ENCODE measurements around the gene CDH22. TPM values are rescaled to one million over a fixed set of nuclear protein-coding genes. Genes with fewer than 3 reads are reported as not detected.

CDH22 gene
- polyA plus RNA-seq, 1 donor: 0.37 TPM

GRCh38 chr20:46296526-46297250 is 11.6 kb downstream of the CDH22 start:
- no peaks in the 10 kb centered on the region for H3K36me3 ChIP-seq (ENCODE audit: control insufficient read depth, insufficient read depth, low read length)
- no peak overlapping the region for H3K27ac ChIP-seq (ENCODE audit: low read length)
- no peak for DNase-seq
- H3K27me3 ChIP-seq (ENCODE audit: control insufficient read depth, insufficient read depth, low read length): peaks cover 26% of the 10 kb centered on the region
- no peak overlapping the region for H3K4me3 ChIP-seq (ENCODE audit: low read length)
- H3K4me1 ChIP-seq (ENCODE audit: control insufficient read depth, insufficient read depth, low read length): no peaks in the 10 kb centered on the region
- no peaks in the 10 kb centered on the region for H3K9me3 ChIP-seq (ENCODE audit: control insufficient read depth, low read depth, low read length)
- no CpG with 5 or more reads among the region's 12 CpGs for WGBS (ENCODE audit: insufficient coverage, low lambda C conversion rate)

- DNase-seq: no peak
- H3K9me3 ChIP-seq (ENCODE audit: control insufficient read depth, low read depth, low read length): no peaks in the 10 kb centered on the region
- H3K36me3 ChIP-seq (ENCODE audit: control insufficient read depth, insufficient read depth, low read length): no peaks in the 10 kb centered on the region
- H3K4me1 ChIP-seq (ENCODE audit: control insufficient read depth, insufficient read depth, low read length): no peaks in the 10 kb centered on the region
- no peak overlapping the region for H3K27ac ChIP-seq (ENCODE audit: low read length)
- H3K4me3 ChIP-seq (ENCODE audit: low read length): no peak overlapping the region
- WGBS (ENCODE audit: insufficient coverage, low lambda C conversion rate): no CpG with 5 or more reads among the region's 3 CpGs
- peaks cover 24% of the 10 kb centered on the region for H3K27me3 ChIP-seq (ENCODE audit: control insufficient read depth, insufficient read depth, low read length)
Observed at GRCh38 chr20:46293084-46293483, 15.2 kb downstream of the CDH22 start.

GRCh38 chr20:46291401-46291800 is 16.9 kb downstream of the CDH22 start:
- no peak overlapping the region for H3K27ac ChIP-seq (ENCODE audit: low read length)
- H3K36me3 ChIP-seq (ENCODE audit: control insufficient read depth, insufficient read depth, low read length): no peaks in the 10 kb centered on the region
- DNase-seq: no peak
- H3K9me3 ChIP-seq (ENCODE audit: control insufficient read depth, low read depth, low read length): no peaks in the 10 kb centered on the region
- H3K27me3 ChIP-seq (ENCODE audit: control insufficient read depth, insufficient read depth, low read length): peaks cover 17% of the 10 kb centered on the region
- no peaks in the 10 kb centered on the region for H3K4me1 ChIP-seq (ENCODE audit: control insufficient read depth, insufficient read depth, low read length)
- H3K4me3 ChIP-seq (ENCODE audit: low read length): no peak overlapping the region
- no CpG with 5 or more reads among the region's 8 CpGs for WGBS (ENCODE audit: insufficient coverage, low lambda C conversion rate)

- DNase-seq: no peak
- no peak overlapping the region for H3K4me3 ChIP-seq (ENCODE audit: low read length)
- H3K4me1 ChIP-seq (ENCODE audit: control insufficient read depth, insufficient read depth, low read length): no peaks in the 10 kb centered on the region
- H3K27ac ChIP-seq (ENCODE audit: low read length): no peak overlapping the region
- WGBS (ENCODE audit: insufficient coverage, low lambda C conversion rate): 80% methylated on average over 1 of the region's 5 CpGs
- no peaks in the 10 kb centered on the region for H3K9me3 ChIP-seq (ENCODE audit: control insufficient read depth, low read depth, low read length)
- no peaks in the 10 kb centered on the region for H3K36me3 ChIP-seq (ENCODE audit: control insufficient read depth, insufficient read depth, low read length)
- peaks cover 16% of the 10 kb centered on the region for H3K27me3 ChIP-seq (ENCODE audit: control insufficient read depth, insufficient read depth, low read length)
Observed at GRCh38 chr20:46289432-46289831, 18.9 kb downstream of the CDH22 start.

- Histone ChIP-seq H3K27me3 (ENCODE audit: control insufficient read depth, insufficient read depth, low read length) (peaks cover 18% of the 10 kb centered on the region), H3K4me3 (ENCODE audit: low read length) (no peak overlapping the region), H3K36me3 (ENCODE audit: control insufficient read depth, insufficient read depth, low read length) (no peaks in the 10 kb centered on the region), H3K4me1 (ENCODE audit: control insufficient read depth, insufficient read depth, low read length) (no peaks in the 10 kb centered on the region), H3K9me3 (ENCODE audit: control insufficient read depth, low read depth, low read length) (no peaks in the 10 kb centered on the region), H3K27ac (ENCODE audit: low read length) (no peak overlapping the region)
- WGBS (ENCODE audit: insufficient coverage, low lambda C conversion rate): 93% methylated on average over 3 of the region's 7 CpGs
- no peak for DNase-seq
Observed at GRCh38 chr20:46286977-46287376, 21.3 kb downstream of the CDH22 start.

GRCh38 chr20:46286382-46286781 is 21.9 kb downstream of the CDH22 start:
- no peak for DNase-seq
- H3K36me3 ChIP-seq (ENCODE audit: control insufficient read depth, insufficient read depth, low read length): no peaks in the 10 kb centered on the region
- WGBS (ENCODE audit: insufficient coverage, low lambda C conversion rate): no CpG with 5 or more reads among the region's 13 CpGs
- H3K27me3 ChIP-seq (ENCODE audit: control insufficient read depth, insufficient read depth, low read length): peaks cover 16% of the 10 kb centered on the region
- H3K4me1 ChIP-seq (ENCODE audit: control insufficient read depth, insufficient read depth, low read length): no peaks in the 10 kb centered on the region
- H3K27ac ChIP-seq (ENCODE audit: low read length): no peak overlapping the region
- H3K4me3 ChIP-seq (ENCODE audit: low read length): no peak overlapping the region
- H3K9me3 ChIP-seq (ENCODE audit: control insufficient read depth, low read depth, low read length): no peaks in the 10 kb centered on the region

- Histone ChIP-seq H3K27me3 (ENCODE audit: control insufficient read depth, insufficient read depth, low read length) (peaks cover 22% of the 10 kb centered on the region), H3K4me3 (ENCODE audit: low read length) (no peak overlapping the region), H3K9me3 (ENCODE audit: control insufficient read depth, low read depth, low read length) (no peaks in the 10 kb centered on the region), H3K36me3 (ENCODE audit: control insufficient read depth, insufficient read depth, low read length) (no peaks in the 10 kb centered on the region), H3K4me1 (ENCODE audit: control insufficient read depth, insufficient read depth, low read length) (no peaks in the 10 kb centered on the region), H3K27ac (ENCODE audit: low read length) (no peak overlapping the region)
- DNase-seq: no peak
- no CpG with 5 or more reads among the region's 3 CpGs for WGBS (ENCODE audit: insufficient coverage, low lambda C conversion rate)
Observed at GRCh38 chr20:46285740-46286139, 22.6 kb downstream of the CDH22 start.

GRCh38 chr20:46285072-46285471 is 23.2 kb downstream of the CDH22 start:
- 80% methylated on average over 1 of the region's 8 CpGs for WGBS (ENCODE audit: insufficient coverage, low lambda C conversion rate)
- Histone ChIP-seq H3K27ac (ENCODE audit: low read length) (no peak overlapping the region), H3K4me1 (ENCODE audit: control insufficient read depth, insufficient read depth, low read length) (no peaks in the 10 kb centered on the region), H3K9me3 (ENCODE audit: control insufficient read depth, low read depth, low read length) (no peaks in the 10 kb centered on the region), H3K27me3 (ENCODE audit: control insufficient read depth, insufficient read depth, low read length) (peaks cover 22% of the 10 kb centered on the region), H3K4me3 (ENCODE audit: low read length) (no peak overlapping the region), H3K36me3 (ENCODE audit: control insufficient read depth, insufficient read depth, low read length) (no peaks in the 10 kb centered on the region)
- DNase-seq: no peak

- no peak for DNase-seq
- Histone ChIP-seq H3K9me3 (ENCODE audit: control insufficient read depth, low read depth, low read length) (no peaks in the 10 kb centered on the region), H3K4me1 (ENCODE audit: control insufficient read depth, insufficient read depth, low read length) (no peaks in the 10 kb centered on the region), H3K27me3 (ENCODE audit: control insufficient read depth, insufficient read depth, low read length) (peaks cover 23% of the 10 kb centered on the region), H3K4me3 (ENCODE audit: low read length) (no peak overlapping the region), H3K36me3 (ENCODE audit: control insufficient read depth, insufficient read depth, low read length) (no peaks in the 10 kb centered on the region), H3K27ac (ENCODE audit: low read length) (no peak overlapping the region)
- no CpG with 5 or more reads among the region's 7 CpGs for WGBS (ENCODE audit: insufficient coverage, low lambda C conversion rate)
Observed at GRCh38 chr20:46284040-46284427, 24.3 kb downstream of the CDH22 start.

- no peak overlapping the region for H3K27ac ChIP-seq (ENCODE audit: low read length)
- no peaks in the 10 kb centered on the region for H3K9me3 ChIP-seq (ENCODE audit: control insufficient read depth, low read depth, low read length)
- no CpG with 5 or more reads among the region's 12 CpGs for WGBS (ENCODE audit: insufficient coverage, low lambda C conversion rate)
- H3K4me1 ChIP-seq (ENCODE audit: control insufficient read depth, insufficient read depth, low read length): no peaks in the 10 kb centered on the region
- no peaks in the 10 kb centered on the region for H3K36me3 ChIP-seq (ENCODE audit: control insufficient read depth, insufficient read depth, low read length)
- no peak for DNase-seq
- no peak overlapping the region for H3K4me3 ChIP-seq (ENCODE audit: low read length)
- H3K27me3 ChIP-seq (ENCODE audit: control insufficient read depth, insufficient read depth, low read length): peaks cover 27% of the 10 kb centered on the region
Observed at GRCh38 chr20:46283426-46284039, 24.8 kb downstream of the CDH22 start.

GRCh38 chr20:46282669-46283068 is 25.6 kb downstream of the CDH22 start:
- Histone ChIP-seq H3K27me3 (ENCODE audit: control insufficient read depth, insufficient read depth, low read length) (peaks cover 34% of the 10 kb centered on the region), H3K36me3 (ENCODE audit: control insufficient read depth, insufficient read depth, low read length) (no peaks in the 10 kb centered on the region), H3K4me3 (ENCODE audit: low read length) (no peak overlapping the region), H3K4me1 (ENCODE audit: control insufficient read depth, insufficient read depth, low read length) (no peaks in the 10 kb centered on the region), H3K27ac (ENCODE audit: low read length) (no peak overlapping the region), H3K9me3 (ENCODE audit: control insufficient read depth, low read depth, low read length) (no peaks in the 10 kb centered on the region)
- WGBS (ENCODE audit: insufficient coverage, low lambda C conversion rate): no CpG with 5 or more reads among the region's 11 CpGs
- DNase-seq: no peak
